HG03520 (cell line): ENCODE data around the gene MINDY2.
"Not testable (repeated sequence)": the region's sequence is repeated elsewhere in the genome, so short reads cannot be mapped to it uniquely, and the experiment has no call there.

Experiments
- ATAC-seq: cut with Tn5 transposase; IDR thresholded peaks from one replicate; pipeline ENCODE4 v1.9.1; 2021; ENCODE audit warnings: mild to moderate bottlenecking, moderate library complexity; ENCODE audit not compliant: unreplicated experiment

The MINDY2 gene

GRCh38 chr15:58797505-58797904 lies 26.4 kb downstream of the MINDY2 start:
- no peak for ATAC-seq

DNA sequence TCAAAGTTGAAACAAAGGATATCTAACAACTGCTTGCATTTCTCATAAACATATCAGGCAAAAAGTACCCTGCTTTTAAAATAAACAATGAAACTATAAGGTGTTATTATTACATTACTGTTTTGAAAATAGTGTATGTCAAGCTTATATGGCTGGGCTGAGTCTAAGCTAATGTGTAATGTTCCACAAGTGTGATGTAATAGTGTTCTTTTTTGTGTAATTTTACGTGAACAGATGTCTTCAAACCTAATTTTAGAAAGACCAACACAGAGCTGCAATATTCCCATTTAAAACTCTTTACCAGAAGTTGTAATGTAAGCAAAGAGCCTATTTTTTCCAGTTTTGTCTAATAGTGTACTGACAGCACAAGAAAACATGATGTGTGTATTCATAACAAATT lies 34.0 kb downstream of the MINDY2 start:
- no peak for ATAC-seq

DNA sequence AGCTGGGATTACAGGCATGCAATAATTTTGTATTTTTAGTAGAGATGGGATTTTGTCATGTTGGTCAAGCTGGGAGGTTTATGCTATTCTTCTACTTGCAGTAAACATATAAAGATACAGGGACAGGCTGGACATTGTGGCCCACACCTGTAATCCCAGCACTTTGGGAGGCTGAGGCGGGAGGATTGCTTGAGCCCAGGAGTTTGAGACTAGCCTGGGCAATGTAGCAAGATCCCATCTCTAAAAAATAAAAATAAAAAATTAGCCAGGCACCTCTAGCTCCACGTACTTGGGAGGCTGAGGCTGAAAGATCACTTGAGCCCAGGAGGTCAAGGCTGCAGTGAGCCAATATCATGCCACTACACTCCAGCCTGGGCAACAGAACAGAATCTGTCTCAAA lies 52.2 kb downstream of the MINDY2 start:
- not testable (repeated sequence) for ATAC-seq

DNA sequence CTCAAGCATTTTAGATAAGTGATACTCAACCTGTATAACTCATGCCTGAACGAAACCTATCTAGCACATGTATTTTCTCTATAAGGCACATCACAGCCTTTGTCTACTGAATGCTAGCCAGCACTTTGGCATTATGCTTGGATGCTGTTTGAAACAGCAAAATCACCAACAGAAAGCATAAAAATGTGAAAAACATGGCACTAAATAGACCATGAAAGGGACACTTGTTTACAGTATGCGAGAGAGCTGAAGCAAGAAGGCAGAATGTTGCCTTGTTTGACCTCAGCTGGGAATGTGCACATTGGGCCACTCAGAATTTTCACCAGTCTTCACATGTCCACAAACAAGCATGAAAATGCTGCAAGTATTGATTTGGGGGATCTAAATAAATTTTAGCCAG lies 59.5 kb downstream of the MINDY2 start:
- no peak for ATAC-seq

- ATAC-seq: not testable (repeated sequence)
Observed at GRCh38 chr15:58833681-58834426, 62.8 kb downstream of the MINDY2 start.

- ATAC-seq: no peak
Observed at GRCh38 chr15:58839485-58839884, 68.4 kb downstream of the MINDY2 start.

DNA sequence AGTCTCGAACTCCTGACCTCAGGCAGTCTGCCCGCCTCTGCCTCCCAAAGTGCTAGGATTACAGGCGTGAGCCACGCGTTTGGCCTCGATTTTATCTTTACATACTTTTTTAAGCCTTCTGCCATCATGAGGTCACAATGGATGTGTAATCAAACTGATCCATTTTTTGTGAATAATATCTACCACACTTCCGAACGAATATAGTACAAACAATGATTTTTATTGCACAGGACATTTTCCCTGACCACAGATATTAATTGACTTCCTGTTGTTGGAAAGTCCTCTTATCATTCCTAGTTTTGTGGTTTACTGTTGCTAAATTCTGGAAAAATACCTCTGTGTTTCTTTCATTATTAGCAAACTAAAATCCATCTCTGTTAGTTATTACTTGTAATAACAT lies 68.9 kb downstream of the MINDY2 start:
- ATAC-seq: no peak

- ATAC-seq: no peak
Observed at GRCh38 chr15:58842713-58843396, 71.8 kb downstream of the MINDY2 start.

GRCh38 chr15:58851205-58851604 lies 80.1 kb downstream of the MINDY2 start:
- not testable (repeated sequence) for ATAC-seq

DNA sequence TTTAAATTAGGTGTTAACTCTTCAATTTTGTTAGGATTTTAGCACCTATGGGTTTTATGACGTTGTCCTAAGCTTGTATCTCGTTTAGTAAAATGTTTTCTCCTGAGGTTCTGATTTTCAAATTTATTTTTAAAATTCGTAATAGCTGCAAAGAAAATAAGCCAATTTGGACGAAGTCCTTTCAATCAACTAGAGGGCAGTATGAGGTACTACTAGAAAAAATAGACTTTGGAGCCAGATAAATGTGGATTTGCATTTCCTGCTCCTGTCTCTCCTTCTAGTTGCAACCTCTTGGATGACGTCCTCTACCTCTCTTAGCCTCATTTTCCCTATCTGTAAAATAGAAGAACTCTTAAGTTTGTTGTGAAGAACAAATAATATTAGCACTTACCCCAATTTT lies 81.2 kb downstream of the MINDY2 start:
- no peak for ATAC-seq

GRCh38 chr15:58854593-58854992 lies 83.5 kb downstream of the MINDY2 start:
- no peak for ATAC-seq

DNA sequence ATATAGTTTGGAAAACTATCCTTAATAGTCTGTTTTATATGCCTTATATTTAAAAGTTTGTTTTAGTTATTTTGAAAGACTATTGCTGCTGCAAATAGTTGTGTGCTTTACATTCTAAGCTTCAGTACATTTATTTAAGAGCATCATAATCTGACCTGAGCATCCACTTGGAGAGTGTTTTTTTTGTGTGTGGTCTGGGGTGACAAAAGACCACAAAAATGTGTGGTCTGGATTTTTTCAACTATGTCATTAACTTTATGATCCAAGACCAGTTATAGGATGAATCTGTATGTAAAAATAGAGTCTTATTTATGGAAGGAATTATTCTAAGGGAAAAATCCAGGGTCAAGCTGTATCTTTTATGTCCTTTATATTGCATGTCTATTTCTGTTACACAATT lies 85.0 kb downstream of the MINDY2 start:
- ATAC-seq: no peak

GRCh38 chr15:58856621-58857020 lies 85.5 kb downstream of the MINDY2 start:
- ATAC-seq: not testable (repeated sequence)

DNA sequence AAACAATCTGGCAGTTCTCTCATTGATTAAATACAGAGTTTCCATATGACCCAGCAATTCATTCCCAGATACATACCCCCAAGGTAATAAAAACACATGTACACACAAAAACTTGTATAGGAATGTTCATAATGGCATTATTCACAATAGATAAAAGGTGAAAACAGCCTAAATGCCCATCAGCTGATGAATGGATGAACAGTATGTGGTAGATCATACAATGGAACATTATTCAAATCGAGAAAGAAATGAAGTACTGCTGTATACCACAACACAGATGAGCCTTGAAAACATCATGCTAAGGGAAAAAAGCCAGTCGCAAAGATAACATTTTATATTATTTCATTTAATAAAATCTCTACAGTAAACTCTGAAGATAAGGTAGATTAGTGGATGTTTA lies 91.2 kb downstream of the MINDY2 start:
- no peak for ATAC-seq

DNA sequence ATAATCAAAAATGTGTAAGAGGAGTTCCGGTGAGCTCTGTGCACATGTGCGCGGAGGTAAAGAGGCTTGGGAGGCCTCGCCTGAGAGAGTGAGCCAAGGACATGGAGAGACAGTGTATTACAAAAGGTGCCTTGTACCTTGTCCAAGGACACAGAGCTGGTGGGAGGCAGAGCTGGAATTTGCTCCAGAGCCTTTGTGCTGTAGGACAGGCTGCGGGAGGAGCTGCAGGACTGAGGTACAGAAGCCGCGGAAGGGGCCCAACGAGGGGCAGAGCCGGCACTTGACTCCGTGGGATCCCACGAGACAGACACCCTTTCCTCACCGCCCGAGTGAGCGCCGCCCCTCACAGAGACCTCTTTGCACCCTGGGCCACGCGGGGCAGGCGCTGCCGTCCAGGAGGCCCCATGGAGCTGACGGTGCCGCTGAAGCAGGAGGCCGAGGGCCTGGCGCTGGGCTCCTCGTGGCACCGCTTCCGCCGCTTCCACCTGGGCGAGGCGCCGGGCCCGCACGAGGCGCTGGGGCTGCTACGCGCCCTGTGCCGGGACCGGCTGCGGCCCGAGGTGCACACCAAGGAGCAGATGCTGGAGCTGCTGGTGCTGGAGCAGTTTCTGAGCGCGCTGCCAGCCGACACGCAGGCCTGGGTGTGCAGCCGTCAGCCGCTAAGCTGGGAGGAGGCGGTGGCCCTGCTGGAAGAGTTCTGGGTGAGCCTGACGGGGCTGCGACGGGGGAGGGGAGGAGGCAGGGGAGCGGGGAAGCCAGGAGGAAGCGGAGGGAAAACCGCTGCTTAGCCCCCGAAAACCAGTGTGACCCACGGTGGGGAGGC lies 93.7 kb downstream of the MINDY2 start:
- no peak for ATAC-seq

DNA sequence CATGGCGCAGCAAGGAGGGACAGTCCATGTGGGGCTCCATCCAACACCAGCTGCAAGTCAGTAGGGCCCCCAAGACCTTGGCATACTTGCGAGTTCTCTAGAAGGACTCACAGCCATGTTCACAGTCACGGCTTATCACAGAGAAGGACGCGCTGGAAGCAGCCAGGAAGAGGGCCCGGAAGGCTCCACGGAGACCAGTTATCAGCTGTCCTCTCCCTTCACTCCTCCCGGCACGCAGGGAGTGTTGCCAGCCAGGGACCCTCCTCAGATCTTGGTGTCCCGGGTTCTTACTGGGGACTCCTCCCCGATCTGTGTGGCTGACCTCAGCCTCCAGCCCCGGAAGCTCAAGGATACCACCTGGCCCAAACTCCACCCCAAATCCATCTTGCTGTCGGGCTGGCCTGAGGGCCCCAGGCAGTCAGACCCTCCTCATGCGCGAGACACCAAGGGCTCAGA lies 94.4 kb downstream of the MINDY2 start:
- no peak for ATAC-seq

- ATAC-seq: no peak
Observed at GRCh38 chr15:58867926-58868325, 96.8 kb downstream of the MINDY2 start.

DNA sequence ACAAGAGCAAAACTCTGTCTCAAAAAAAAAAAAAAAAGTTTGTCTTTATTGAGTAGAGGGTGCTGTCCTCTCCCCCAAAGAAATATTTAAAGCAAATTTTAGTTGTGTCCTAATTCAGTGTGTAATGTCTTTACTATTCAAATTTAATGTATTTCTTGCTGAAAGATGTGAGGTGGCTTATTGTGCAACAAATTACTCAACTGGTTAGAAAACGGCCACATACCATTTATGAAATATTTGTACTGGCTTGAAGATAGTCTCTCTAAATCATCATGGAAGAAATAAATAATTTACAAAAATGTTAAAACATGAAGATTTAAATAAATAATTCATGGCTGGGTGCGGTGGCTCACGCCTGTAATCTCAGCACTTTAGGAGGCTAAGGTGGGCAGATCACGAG lies 99.3 kb downstream of the MINDY2 start:
- no peak for ATAC-seq

- no peak for ATAC-seq
Observed at GRCh38 chr15:58873267-58873666, 102.2 kb downstream of the MINDY2 start.

GRCh38 chr15:58875343-58875742 lies 104.2 kb downstream of the MINDY2 start:
- ATAC-seq: no peak

- no peak for ATAC-seq
Observed at GRCh38 chr15:58876306-58877106, 105.4 kb downstream of the MINDY2 start.
